ENCODE measurements around the gene SACM1L. TPM values are rescaled to one million over a fixed set of nuclear protein-coding genes. Genes with fewer than 3 reads are reported as not detected.
A peak's percentile ranks its signal among the peaks of the same experiment; 100 is the strongest.
"Not testable (repeated sequence)": the region's sequence is repeated elsewhere in the genome, so short reads cannot be mapped to it uniquely, and the experiment has no call there.

SACM1L gene
- polyA plus RNA-seq, 3 donors, result 50.8 to 78.4 (median 73.7) TPM

DNA sequence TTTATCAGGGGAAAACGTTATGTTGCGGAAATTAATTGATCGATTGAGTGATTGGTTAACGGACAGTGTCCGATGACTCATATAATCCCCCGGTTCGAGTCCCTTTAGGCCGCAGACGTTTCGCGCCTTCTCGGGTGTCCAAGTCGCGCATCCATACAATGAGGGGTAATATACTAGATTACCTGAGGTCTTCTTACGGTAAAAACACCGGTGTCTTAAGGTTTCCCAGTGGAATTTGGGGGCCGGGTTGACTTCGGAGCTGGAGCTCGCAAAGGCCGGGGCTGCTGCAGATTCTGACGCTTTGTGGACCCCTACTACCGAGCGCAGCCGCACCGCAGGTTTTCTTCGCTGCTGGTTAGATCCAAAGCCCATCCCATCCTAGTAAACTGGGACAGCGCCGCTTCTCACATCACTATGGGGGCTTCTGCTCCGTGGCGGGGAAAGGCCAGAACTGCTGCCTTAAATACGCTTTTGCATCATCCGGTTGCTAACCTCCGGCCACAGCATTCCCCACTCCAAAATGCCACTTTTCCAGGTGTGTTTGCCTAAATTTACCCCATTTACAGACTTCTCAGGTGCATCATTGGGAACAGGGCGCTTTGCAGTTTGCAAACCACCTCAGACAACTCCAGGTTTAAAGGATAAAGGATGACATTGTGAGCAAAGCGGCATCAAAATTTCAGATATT lies 858 bp upstream of the SACM1L start:
- DNase-seq, result peak; percentile 56

DNA sequence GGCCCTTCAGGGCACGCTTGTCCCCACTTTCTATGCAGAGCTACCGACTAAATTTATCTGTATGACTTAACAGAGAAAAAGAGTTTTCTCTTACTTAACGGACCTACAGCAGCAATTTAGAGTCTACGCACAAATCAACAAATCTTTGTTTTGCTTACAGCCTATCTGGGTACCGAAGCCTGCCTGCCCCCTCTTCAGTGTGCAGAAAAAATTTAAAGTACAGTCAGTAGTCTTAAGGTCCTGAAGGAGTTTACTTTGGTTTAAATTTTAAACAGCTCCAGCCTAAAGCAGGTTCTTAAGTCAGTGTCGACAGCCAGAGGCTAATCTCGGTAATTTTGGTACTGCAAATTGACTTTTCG lies 570 bp downstream of the SACM1L start:
- no peak for DNase-seq

DNA sequence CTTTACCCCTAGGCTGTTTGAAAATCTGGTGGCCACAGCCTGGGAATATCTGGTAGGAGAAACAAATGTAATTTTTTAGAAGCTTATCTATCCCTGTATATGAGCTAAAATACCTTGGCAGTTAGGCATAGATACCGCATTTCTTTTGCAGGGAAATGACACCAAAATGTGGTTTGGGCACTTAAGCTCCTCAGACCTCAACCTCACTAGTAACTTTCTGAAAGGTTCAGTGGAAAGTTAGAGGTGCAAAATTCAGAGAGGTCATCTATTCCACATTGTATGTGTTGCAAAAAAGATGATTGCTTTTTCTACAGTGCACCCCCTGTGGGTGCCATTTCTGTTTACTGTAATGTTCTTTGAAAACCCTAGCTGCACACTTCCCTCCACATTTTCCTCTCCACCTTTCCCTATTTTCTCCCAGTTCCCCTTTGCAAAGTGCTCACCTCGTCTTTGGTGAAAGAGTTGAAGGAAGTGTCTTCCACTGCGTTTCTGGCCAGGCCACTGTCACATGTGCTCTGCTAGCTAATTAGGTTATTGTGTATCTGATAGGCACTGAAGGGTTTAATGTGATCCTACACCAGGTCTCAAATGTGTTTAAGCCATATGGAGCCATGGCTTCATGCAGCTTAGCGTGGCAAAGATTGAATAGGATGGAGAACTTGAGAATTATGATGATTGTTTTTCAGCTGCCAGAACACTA lies 1.3 kb downstream of the SACM1L start:
- no peak for DNase-seq

DNA sequence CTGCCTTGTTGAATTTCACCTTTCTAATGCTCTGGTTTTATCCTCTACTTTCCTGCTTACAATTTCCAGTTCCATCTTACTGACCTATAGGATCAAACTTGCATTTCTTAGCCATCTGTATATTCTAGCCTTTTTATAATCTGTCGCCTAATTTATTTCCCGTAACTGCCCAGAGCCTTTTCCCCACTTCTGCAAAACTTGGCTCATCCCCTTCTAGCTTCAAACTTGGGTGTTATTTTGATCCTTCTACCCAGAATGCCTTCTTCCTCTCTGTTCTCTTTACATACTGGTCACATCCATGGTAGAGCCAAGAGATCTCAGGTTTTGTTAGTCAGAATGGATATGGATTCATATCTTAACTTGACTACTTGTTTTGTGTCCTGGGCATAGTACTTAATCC lies 2.6 kb downstream of the SACM1L start:
- DNase-seq, result no peak

- no peak for DNase-seq
Observed at GRCh38 chr3:45692866-45693265, 3.7 kb downstream of the SACM1L start.

DNA sequence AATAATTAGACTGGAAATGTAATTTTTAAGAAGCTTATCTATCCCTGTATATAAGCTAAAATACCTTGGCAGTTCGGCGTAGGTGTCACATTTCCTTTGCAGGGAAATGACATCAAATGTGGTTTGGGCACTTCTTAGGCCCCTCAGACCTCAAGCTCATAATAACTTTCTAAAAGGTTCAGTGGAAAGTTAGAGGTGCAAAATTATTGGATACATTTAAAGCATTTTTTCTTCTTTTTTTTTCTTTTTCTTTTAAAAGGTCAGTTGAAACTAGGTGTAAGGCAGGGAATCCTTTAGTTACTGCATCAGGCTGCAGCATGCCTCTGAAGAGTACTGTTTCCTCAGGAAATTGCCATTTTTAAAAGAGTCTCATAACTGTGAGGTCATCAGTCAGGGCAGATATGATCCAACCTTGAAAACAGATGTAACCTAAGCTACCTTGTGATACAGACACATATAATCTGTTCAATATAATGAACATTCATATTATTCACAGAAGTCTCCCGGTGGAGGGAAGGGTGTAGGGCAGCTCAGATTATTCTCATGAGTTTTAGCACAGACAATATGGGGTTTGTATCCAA lies 4.8 kb downstream of the SACM1L start:
- DNase-seq, result no peak

GRCh38 chr3:45695166-45695565 lies 6.0 kb downstream of the SACM1L start:
- DNase-seq, result not testable (repeated sequence)

- no peak for DNase-seq
Observed at GRCh38 chr3:45700570-45701073, 11.4 kb downstream of the SACM1L start.

DNA sequence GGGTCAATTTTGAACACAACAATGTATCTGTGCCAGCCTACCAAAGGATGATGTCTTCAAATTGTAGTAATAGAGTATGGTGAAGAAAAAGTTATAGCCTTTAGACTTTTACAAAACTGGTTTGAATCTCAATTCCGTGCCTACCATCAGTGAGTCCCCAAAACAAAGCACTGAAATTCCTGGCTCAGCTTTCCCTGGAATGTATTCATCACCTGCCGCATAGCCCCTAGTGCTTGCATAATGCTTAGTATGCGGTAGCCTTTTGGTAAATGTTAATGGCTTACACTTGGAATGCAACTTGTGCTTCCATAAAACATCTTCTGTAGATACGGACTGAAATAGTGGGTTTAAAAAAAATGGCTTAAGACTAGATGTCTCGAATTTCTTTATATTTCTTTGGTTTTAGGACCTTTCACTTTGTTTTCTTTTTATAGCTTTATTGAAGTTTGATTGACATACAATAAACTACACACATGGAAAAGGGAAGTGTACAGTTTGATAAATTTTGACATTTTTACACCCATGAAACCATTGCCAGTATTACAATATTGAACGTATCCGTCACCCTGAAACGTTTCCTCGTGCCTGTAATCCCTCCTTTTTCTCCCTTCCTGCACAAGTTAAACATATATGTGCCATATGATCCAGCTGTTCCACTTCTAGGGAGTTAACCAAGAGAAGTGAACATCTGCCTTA lies 12.1 kb downstream of the SACM1L start:
- DNase-seq, result peak; percentile 49

DNA sequence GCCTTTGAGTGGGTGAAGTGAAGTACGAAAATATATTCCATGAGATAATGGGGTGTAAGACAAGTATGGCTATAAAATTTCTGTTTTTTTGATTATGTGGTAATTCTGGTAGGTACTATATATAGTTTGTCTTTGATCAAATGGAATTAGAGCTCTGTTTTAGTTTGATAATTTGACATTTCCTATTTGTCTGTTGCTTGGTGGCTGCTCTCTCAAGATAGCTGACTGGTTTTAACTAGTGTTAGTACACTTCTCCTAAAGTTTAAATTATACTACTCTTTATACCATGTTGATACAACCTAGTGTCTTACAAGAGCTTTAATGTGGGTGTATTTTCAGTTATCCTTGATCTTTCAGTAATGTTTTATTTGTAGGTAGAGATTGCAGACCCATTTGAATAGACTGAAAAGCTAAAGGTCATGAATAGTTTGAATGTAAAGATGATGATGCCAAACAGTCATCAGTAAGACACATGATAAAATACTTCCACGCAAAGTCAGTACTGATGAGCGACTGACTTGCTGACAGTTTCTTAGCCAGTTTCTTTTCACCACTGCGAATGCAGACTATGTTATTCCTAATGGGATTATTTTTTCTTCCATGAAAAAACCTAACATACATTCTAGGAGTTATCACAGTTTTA lies 15.2 kb downstream of the SACM1L start:
- DNase-seq, result no peak

DNA sequence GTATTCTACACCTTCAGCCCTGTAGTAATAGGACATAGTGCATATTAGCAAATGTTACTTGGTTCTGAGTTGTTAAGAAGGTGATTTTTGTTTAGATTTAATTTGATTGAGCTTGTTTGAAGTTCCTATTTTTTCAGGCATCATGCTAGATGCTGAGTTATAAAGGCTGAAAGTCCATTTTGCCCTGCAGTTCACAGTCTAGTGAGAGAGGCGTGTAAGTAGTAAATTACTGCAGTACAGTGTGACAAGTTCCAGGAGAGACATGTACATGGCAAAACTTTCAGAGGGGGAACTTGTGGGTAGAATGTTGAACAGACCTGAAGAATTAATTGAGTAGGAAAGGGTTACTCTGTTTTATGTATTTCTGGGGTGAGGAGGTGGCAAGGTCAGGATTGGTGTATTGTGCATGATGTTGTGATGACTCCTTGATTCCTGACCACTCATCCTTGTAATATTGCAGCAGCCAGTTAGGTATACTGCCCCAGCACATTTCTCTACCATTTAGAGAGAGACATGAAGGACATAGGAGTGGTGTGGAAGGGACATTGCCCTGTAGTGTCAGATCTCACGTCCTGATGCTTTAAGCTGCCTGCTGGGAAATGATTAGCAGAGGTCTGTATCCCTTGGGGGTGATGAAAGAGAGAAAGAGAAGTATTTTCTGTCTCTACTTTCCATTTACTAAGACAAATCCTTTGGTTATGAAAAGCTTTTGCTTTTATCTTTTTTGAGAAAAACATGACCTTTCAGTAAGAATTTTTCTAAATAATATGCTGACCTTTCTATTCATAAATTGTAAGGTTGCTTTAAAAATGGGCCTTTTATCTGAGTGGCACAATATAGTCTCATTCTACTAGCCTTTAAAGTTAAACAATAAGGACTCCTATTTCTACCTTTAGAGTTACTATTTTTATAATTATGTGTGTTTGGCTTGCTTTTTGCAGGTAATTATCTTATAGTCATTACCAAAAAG lies 16.9 kb downstream of the SACM1L start:
- DNase-seq, result no peak

GRCh38 chr3:45711931-45712330 lies 22.7 kb downstream of the SACM1L start:
- DNase-seq, result no peak

DNA sequence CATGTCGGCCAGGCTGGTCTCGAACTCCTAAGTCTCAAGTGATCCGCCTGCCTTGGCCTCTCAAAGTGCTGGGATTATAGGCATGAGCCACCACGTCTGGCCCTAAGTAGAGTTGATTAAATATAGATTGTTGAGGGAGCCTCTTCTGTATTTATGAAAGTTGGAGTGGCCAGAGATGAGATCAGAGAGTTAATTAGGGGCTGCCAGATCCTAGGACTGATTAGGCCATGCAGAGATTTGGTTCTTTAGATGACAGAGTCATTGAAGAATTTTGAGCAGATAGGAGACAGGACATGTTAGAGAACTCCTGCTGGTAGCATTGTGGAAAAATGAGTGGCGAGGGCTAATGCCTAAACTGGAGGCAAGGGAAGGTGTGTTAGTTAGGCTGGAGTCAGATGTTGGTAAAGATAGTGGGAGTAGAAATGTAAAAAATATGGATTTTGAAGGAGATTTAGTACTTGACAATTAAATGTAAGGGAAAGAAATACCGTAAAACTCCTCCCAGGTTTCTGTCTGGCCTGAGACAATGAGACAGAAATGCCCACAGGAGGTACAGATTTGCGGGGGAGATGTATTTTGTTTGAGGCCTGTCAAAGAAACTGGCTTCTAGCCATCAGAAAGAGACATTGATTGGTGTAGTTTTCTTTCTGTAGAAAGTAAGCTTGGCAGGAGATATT lies 23.4 kb downstream of the SACM1L start:
- DNase-seq, result no peak

GRCh38 chr3:45715945-45716344 lies 26.7 kb downstream of the SACM1L start:
- no peak for DNase-seq

DNA sequence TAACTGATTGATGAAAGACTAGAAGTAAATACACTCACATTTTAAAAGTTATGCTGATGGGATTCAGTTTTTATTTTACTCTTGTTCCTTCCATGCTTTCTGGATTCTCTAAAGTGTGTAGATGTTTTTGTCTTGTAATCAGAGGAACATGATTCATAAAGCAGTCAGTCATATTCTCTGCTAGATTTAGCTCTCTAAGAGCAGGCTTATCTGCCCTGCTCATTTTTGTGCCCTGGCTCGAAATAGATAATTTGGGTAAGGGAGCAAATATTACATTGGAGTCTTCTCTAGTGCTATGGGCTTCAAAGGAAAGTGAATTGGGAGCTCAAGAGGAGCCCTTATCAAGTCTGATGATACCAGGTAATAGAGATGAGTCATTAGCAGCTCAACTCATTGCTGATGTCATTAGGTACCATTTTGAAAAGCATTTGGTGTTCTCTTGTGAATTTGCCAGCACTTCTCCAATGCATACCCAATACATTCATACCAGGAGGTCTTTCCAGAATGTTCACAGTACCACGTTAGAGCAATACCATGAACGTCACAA lies 27.7 kb downstream of the SACM1L start:
- no peak for DNase-seq

- no peak for DNase-seq
Observed at GRCh38 chr3:45719655-45720487, 30.7 kb downstream of the SACM1L start.

GRCh38 chr3:45724911-45725310 lies 35.7 kb downstream of the SACM1L start:
- no peak for DNase-seq

DNA sequence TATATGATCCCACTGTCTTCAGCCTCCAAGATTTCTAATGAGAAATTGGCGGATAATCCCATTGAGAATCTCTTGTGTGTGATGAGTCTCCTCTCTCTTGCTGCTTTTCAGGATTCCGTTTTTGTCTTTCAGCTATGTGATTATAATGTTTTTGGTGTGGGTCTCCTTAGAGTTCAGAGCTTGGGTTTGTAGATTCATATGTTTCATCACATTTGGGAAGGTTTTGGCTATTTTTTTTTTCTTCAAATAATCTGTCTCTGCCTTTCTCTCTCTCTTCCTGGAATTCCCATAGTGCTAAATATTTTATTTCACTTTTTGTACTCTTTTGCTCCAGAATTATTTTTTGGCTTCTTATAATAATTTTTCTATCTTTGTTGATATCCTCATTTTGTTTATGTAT lies 40.4 kb downstream of the SACM1L start:
- no peak for DNase-seq

Data from renal pelvis (tissue), 4 donors.